NCI-H1694 (cell line): ENCODE data around the gene METAP1D.
A peak's percentile ranks its signal among the peaks of the same experiment; 100 is the strongest.

Experiments
- DNase-seq: peaks from one replicate; lab custom pipeline; 2025; lab: John Stamatoyannopoulos, UW

METAP1D gene

GRCh38 chr2:172080641-172081220 lies 81.0 kb downstream of the METAP1D start:
- no peak for DNase-seq

- no peak for DNase-seq
Measured at GRCh38 chr2:172081221-172082022, 81.7 kb downstream of the METAP1D start.

- DNase-seq, result no peak
Measured at GRCh38 chr2:172082105-172082943, 82.6 kb downstream of the METAP1D start.

GRCh38 chr2:172082944-172083627 lies 83.3 kb downstream of the METAP1D start:
- no peak for DNase-seq

GRCh38 chr2:172083628-172084394 lies 84.1 kb downstream of the METAP1D start:
- no peak for DNase-seq

- no peak for DNase-seq
Measured at GRCh38 chr2:172084395-172084644, 84.6 kb downstream of the METAP1D start.

- DNase-seq, result peak; percentile 95
Measured at GRCh38 chr2:172084645-172085459, 85.1 kb downstream of the METAP1D start.

- no peak for DNase-seq
Measured at GRCh38 chr2:172085460-172086159, 85.9 kb downstream of the METAP1D start, which contains the start of gene DLX1. Gene DLX1 (plus strand): TSS chr2:172085507. CDS start chr2:172085678, 171 bp downstream.

- no peak for DNase-seq
Measured at GRCh38 chr2:172086241-172087206, 86.8 kb downstream of the METAP1D start.

- DNase-seq, result no peak
Measured at GRCh38 chr2:172087207-172087779, 87.5 kb downstream of the METAP1D start.

GRCh38 chr2:172087780-172088244 lies 88.1 kb downstream of the METAP1D start:
- no peak for DNase-seq

- DNase-seq, result no peak
Measured at GRCh38 chr2:172088245-172089004, 88.7 kb downstream of the METAP1D start.

GRCh38 chr2:172089005-172089504 lies 89.3 kb downstream of the METAP1D start:
- no peak for DNase-seq

GRCh38 chr2:172089633-172090032 lies 89.9 kb downstream of the METAP1D start:
- no peak for DNase-seq

GRCh38 chr2:172090044-172090961 lies 90.5 kb downstream of the METAP1D start:
- no peak for DNase-seq

GRCh38 chr2:172091000-172091641 lies 91.4 kb downstream of the METAP1D start:
- no peak for DNase-seq
